ENCODE data around the gene TMC1. TPM values are rescaled to one million over a fixed set of nuclear protein-coding genes. Genes with fewer than 3 reads are reported as not detected.

TMC1 gene
- polyA plus RNA-seq, 3 donors = 0.16 to 0.55 (median 0.40) TPM

- no peaks in the 10 kb centered on the region for H3K79me2 ChIP-seq (ENCODE audit: insufficient read depth, low read length)
- H3K4me1 ChIP-seq (ENCODE audit: control insufficient read depth in 1 of 2, insufficient read depth in 2 of 2, low read length in 2 of 2) = peaks cover 15 to 26% of the 10 kb centered on the region in 2 donors
- peak overlapping the region in 1 of 7 donors; percentile 50 for H3K27ac Mint-ChIP-seq
- H3K27me3 ChIP-seq (ENCODE audit: control insufficient read depth in 2 of 2, insufficient read depth in 2 of 2, low read length in 2 of 2) = no peaks in the 10 kb centered on the region
- no peak overlapping the region for H3K27ac ChIP-seq (ENCODE audit: low read depth in 1 of 2, low read length in 2 of 2)
- H3K36me3 Mint-ChIP-seq = no peaks in the 10 kb centered on the region
- no peak overlapping the region for H3K4me3 Mint-ChIP-seq
- peaks cover 1 to 11% (median 4%) of the 10 kb centered on the region in 3 donors for H3K27me3 Mint-ChIP-seq (ENCODE audit: low read depth in 3 of 3)
- peaks cover 25% of the 10 kb centered on the region for H3K4me1 Mint-ChIP-seq
- no peaks in the 10 kb centered on the region for H3K36me3 ChIP-seq (replicated peaks in 1 of 2; ENCODE audit: control insufficient read depth in 1 of 2, insufficient read depth in 2 of 2, low read length in 2 of 2)
- no peak overlapping the region for H3K9ac ChIP-seq (ENCODE audit: insufficient read depth, low read length, poor library complexity, severe bottlenecking)
- WGBS (ENCODE audit: insufficient coverage) = no CpG with 5 or more reads among the region's 2 CpGs
- peaks cover 0 to 2% (median 0%) of the 10 kb centered on the region in 7 donors for H3K9me3 Mint-ChIP-seq
- H4K20me1 ChIP-seq (ENCODE audit: insufficient read depth, low read length) = no peaks in the 10 kb centered on the region
- H3K4me2 ChIP-seq (replicated peaks; ENCODE audit: extremely low read depth, low read length, poor library complexity, severe bottlenecking) = no peak overlapping the region
- DNase-seq = no peak
- H2AFZ ChIP-seq (ENCODE audit: insufficient read depth, low read depth, low read length, poor library complexity, severe bottlenecking) = no peak overlapping the region
- H3K4me3 ChIP-seq (replicated peaks in 1 of 3; ENCODE audit: low read depth in 2 of 3, low read length in 3 of 3) = no peak overlapping the region
- no peaks in the 10 kb centered on the region for H3K9me3 ChIP-seq (replicated peaks in 1 of 2; ENCODE audit: control insufficient read depth in 1 of 2, insufficient read depth in 1 of 2, low read length in 2 of 2)
- no peak for TF ChIP-seq CTCF (IDR thresholded peaks at IDR 0.05)
- intact Hi-C loops (cut with micrococcal nuclease) = loop anchor here in 1 of 2 donors (5.0 kb wide), 1 partner anchor 107 kb away; the partner anchor contains the start of gene ZFAND5
Measured at GRCh38 chr9:72474676-72475075, 46.7 kb upstream of the TMC1 start.

GRCh38 chr9:72476100-72476499, 45.3 kb upstream of the TMC1 start:
- peaks cover 25% of the 10 kb centered on the region for H3K4me1 Mint-ChIP-seq
- Histone ChIP-seq H3K9me3 (replicated peaks in 1 of 2; ENCODE audit: control insufficient read depth in 1 of 2, insufficient read depth in 1 of 2, low read length in 2 of 2) (no peaks in the 10 kb centered on the region), H3K4me1 (ENCODE audit: control insufficient read depth in 1 of 2, insufficient read depth in 2 of 2, low read length in 2 of 2) (peaks cover 15 to 26% of the 10 kb centered on the region in 2 donors), H3K27ac (ENCODE audit: low read depth in 1 of 2, low read length in 2 of 2) (no peak overlapping the region), H3K79me2 (ENCODE audit: insufficient read depth, low read length) (no peaks in the 10 kb centered on the region), H3K4me2 (replicated peaks; ENCODE audit: extremely low read depth, low read length, poor library complexity, severe bottlenecking) (no peak overlapping the region), H3K36me3 (replicated peaks in 1 of 2; ENCODE audit: control insufficient read depth in 1 of 2, insufficient read depth in 2 of 2, low read length in 2 of 2) (no peaks in the 10 kb centered on the region), H4K20me1 (ENCODE audit: insufficient read depth, low read length) (no peaks in the 10 kb centered on the region), H3K4me3 (replicated peaks in 1 of 3; ENCODE audit: low read depth in 2 of 3, low read length in 3 of 3) (no peak overlapping the region), H2AFZ (ENCODE audit: insufficient read depth, low read depth, low read length, poor library complexity, severe bottlenecking) (no peak overlapping the region), H3K9ac (ENCODE audit: insufficient read depth, low read length, poor library complexity, severe bottlenecking) (no peak overlapping the region), H3K27me3 (ENCODE audit: control insufficient read depth in 2 of 2, insufficient read depth in 2 of 2, low read length in 2 of 2) (no peaks in the 10 kb centered on the region)
- H3K27ac Mint-ChIP-seq = no peak overlapping the region
- TF ChIP-seq CTCF (IDR thresholded peaks at IDR 0.05) = no peak
- H3K27me3 Mint-ChIP-seq (ENCODE audit: low read depth in 3 of 3) = peaks cover 0 to 12% (median 5%) of the 10 kb centered on the region in 3 donors
- intact Hi-C loops (cut with micrococcal nuclease) = no loop called here
- H3K4me3 Mint-ChIP-seq = no peak overlapping the region
- H3K36me3 Mint-ChIP-seq = no peaks in the 10 kb centered on the region
- WGBS (ENCODE audit: insufficient coverage) = no CpG with 5 or more reads among the region's 3 CpGs
- H3K9me3 Mint-ChIP-seq = peaks cover 0 to 2% (median 0%) of the 10 kb centered on the region in 7 donors
- DNase-seq = no peak
